Mesenchymal stem cell (in vitro differentiated cells and primary cell): ENCODE results near the gene AVPR2.

ENCODE experiments used
- DNase-seq: peaks from one replicate; pipeline ENCODE4 v3.0.0-alpha.2; 2013
- H2AFZ ChIP-seq: one replicate; pipeline ENCODE4 v1.6.1; 2013; ENCODE audit warnings: low read depth, mild to moderate bottlenecking, control low read depth, inconsistent platforms, low read length, moderate library complexity
- H2AK5ac ChIP-seq: 2 replicates; pipeline ENCODE4 v1.6.1; 2013; ENCODE audit warnings: low read length, moderate library complexity, mild to moderate bottlenecking, inconsistent platforms; ENCODE audit not compliant: severe bottlenecking
- H2BK120ac ChIP-seq: one replicate; pipeline ENCODE4 v1.6.1; 2013; ENCODE audit warnings: low read depth, mild to moderate bottlenecking, inconsistent platforms, low read length, moderate library complexity
- H2BK12ac ChIP-seq, 2 experiments: one replicate each; pipeline ENCODE4 v1.6.1; 2013; ENCODE audit warnings: inconsistent platforms in 2 of 2, low read length in 2 of 2, mild to moderate bottlenecking in 2 of 2, moderate library complexity in 2 of 2, control low read depth in 1 of 2
- H2BK15ac ChIP-seq: one replicate; pipeline ENCODE4 v1.6.1; 2013; ENCODE audit warnings: mild to moderate bottlenecking, low read depth, inconsistent platforms; ENCODE audit not compliant: poor library complexity, severe bottlenecking
- H2BK5ac ChIP-seq: 2 replicates; pipeline ENCODE4 v1.6.1; 2013; ENCODE audit warnings: low read depth, mild to moderate bottlenecking, low read length, control low read depth, inconsistent platforms; ENCODE audit not compliant: poor library complexity, severe bottlenecking
- H3K14ac ChIP-seq, 2 experiments: one replicate each; pipeline ENCODE4 v1.6.1; 2013; ENCODE audit warnings: inconsistent platforms in 2 of 2, low read length in 2 of 2, control low read depth in 1 of 2, mild to moderate bottlenecking in 1 of 2, moderate library complexity in 1 of 2
- H3K18ac ChIP-seq, 2 experiments: one replicate each; pipeline ENCODE4 v1.6.1; 2013; ENCODE audit warnings: inconsistent platforms in 2 of 2, low read length in 2 of 2, control low read depth in 1 of 2, low read depth in 1 of 2, mild to moderate bottlenecking in 1 of 2
- H3K23ac ChIP-seq, 2 experiments: one replicate each; pipeline ENCODE4 v1.6.1; 2013; ENCODE audit warnings: inconsistent platforms in 2 of 2, low read length in 2 of 2, mild to moderate bottlenecking in 2 of 2, moderate library complexity in 2 of 2, control low read depth in 1 of 2
- H3K27ac ChIP-seq: 2 replicates; pipeline ENCODE4 v1.5.1; 2013; ENCODE audit warnings: mild to moderate bottlenecking, moderate library complexity, low read length, control low read depth, inconsistent platforms; ENCODE audit not compliant: poor library complexity, severe bottlenecking
- H3K27me3 ChIP-seq, 2 experiments: 2 replicates each; pipeline versions ENCODE4 v1.6.1 to v1.7.0; 2013; ENCODE audit warnings: low read length in 2 of 2, mild to moderate bottlenecking in 2 of 2, moderate library complexity in 2 of 2, control low read depth in 1 of 2, inconsistent platforms in 1 of 2; ENCODE audit not compliant: control insufficient read depth in 1 of 2, insufficient read depth in 1 of 2
- H3K36me3 ChIP-seq, 2 experiments: 2 replicates each; pipeline versions ENCODE4 v1.6.1 to v1.7.0; 2013; ENCODE audit warnings: low read length in 2 of 2, control low read depth in 1 of 2, inconsistent platforms in 1 of 2, low read depth in 1 of 2, mild to moderate bottlenecking in 1 of 2; ENCODE audit not compliant: insufficient read depth in 2 of 2, control insufficient read depth in 1 of 2
- H3K4ac ChIP-seq, 2 experiments: one replicate each; pipeline ENCODE4 v1.6.1; 2013; ENCODE audit warnings: inconsistent platforms in 2 of 2, low read length in 2 of 2, mild to moderate bottlenecking in 2 of 2, moderate library complexity in 2 of 2, control low read depth in 1 of 2, low read depth in 1 of 2
- H3K4me1 ChIP-seq: 2 replicates; pipeline ENCODE4 v1.6.1; 2013; ENCODE audit warnings: low read depth, low read length, control low read depth; ENCODE audit not compliant: control insufficient read depth, insufficient read depth
- H3K4me2 ChIP-seq: 2 replicates; pipeline ENCODE4 v1.6.1; 2013; ENCODE audit warnings: low read length, mild to moderate bottlenecking, inconsistent platforms; ENCODE audit not compliant: poor library complexity, severe bottlenecking
- H3K4me3 ChIP-seq, 2 experiments: 2 replicates each; pipeline versions ENCODE4 v1.5.1 to v1.7.0; 2013; ENCODE audit warnings: low read length in 2 of 2, mild to moderate bottlenecking in 2 of 2, control low read depth in 1 of 2, low read depth in 1 of 2; ENCODE audit not compliant: insufficient read depth in 1 of 2
- H3K79me1 ChIP-seq: replicated peaks from 2 replicates; pipeline ENCODE4 v1.6.1; 2013; ENCODE audit warnings: mild to moderate bottlenecking, control low read depth, low read length, inconsistent platforms; ENCODE audit not compliant: poor library complexity, severe bottlenecking
- H3K9ac ChIP-seq: 2 replicates; pipeline ENCODE4 v1.7.0; 2013; ENCODE audit warnings: mild to moderate bottlenecking, low read length, moderate library complexity
- H3K9me3 ChIP-seq: 2 replicates; pipeline ENCODE4 v1.7.0; 2013; ENCODE audit warnings: mild to moderate bottlenecking, low read length; ENCODE audit not compliant: control insufficient read depth
- H4K8ac ChIP-seq: one replicate; pipeline ENCODE4 v1.6.1; 2013; ENCODE audit warnings: inconsistent platforms, mild to moderate bottlenecking, low read length, moderate library complexity
- H4K91ac ChIP-seq: one replicate; pipeline ENCODE4 v1.6.1; 2013; ENCODE audit warnings: mild to moderate bottlenecking, low read length, inconsistent platforms
- WGBS: methylation state at CpG from one replicate; pipeline ENCODE4 v1.1.7; 2013; ENCODE audit warnings: mixed read lengths; 5-methylcytosine and 5-hydroxymethylcytosine counted together

Gene AVPR2

GRCh38 chrX:153935326-153935851, 30.9 kb downstream of the AVPR2 start:
- Histone ChIP-seq H3K4me2 (peak overlapping the region; percentile 45), H2BK5ac (no peak overlapping the region), H3K14ac (no peak overlapping the region), H4K91ac (no peak overlapping the region), H3K9me3 (no peaks in the 10 kb centered on the region), H3K27ac (no peak overlapping the region), H2AK5ac (no peak overlapping the region), H3K36me3 (peaks cover 21 to 25% of the 10 kb centered on the region in 2 experiments), H2BK15ac (no peak overlapping the region), H3K27me3 (peaks cover 0 to 11% of the 10 kb centered on the region in 2 experiments), H2BK12ac (no peak overlapping the region), H3K4ac (no peak overlapping the region), H3K23ac (no peak overlapping the region), H3K4me1 (peaks cover 7% of the 10 kb centered on the region), H2AFZ (peak overlapping the region; percentile 53), H3K4me3 (peak overlapping the region; percentile 40 to 72), H3K79me1 (peaks cover 5% of the 10 kb centered on the region), H2BK120ac (no peak overlapping the region), H3K9ac (peak overlapping the region; percentile 41), H4K8ac (peak overlapping the region; percentile 41), H3K18ac (no peak overlapping the region)
- 20% methylated on average over 22 of the region's 32 CpGs for WGBS
- DNase-seq, result no peak

- WGBS, result 100% methylated on average over 1 of the region's 3 CpGs
- no peak overlapping the region for H2AFZ ChIP-seq
- H3K23ac ChIP-seq, result no peak overlapping the region
Measured at GRCh38 chrX:153937056-153937455, 32.6 kb downstream of the AVPR2 start.

GRCh38 chrX:153938226-153938786, 33.8 kb downstream of the AVPR2 start:
- no peaks in the 10 kb centered on the region for H3K9me3 ChIP-seq
- peaks cover 0 to 11% of the 10 kb centered on the region in 2 experiments for H3K27me3 ChIP-seq
- H3K23ac ChIP-seq, result no peak overlapping the region
- no peak overlapping the region for H2AK5ac ChIP-seq
- no peaks in the 10 kb centered on the region for H3K36me3 ChIP-seq
- H4K8ac ChIP-seq, result no peak overlapping the region
- H3K4me2 ChIP-seq, result no peak overlapping the region
- H3K4ac ChIP-seq, result no peak overlapping the region
- H2AFZ ChIP-seq, result no peak overlapping the region
- no peak overlapping the region for H2BK120ac ChIP-seq
- H3K4me1 ChIP-seq, result peaks cover 7% of the 10 kb centered on the region
- H3K9ac ChIP-seq, result no peak overlapping the region
- no peak overlapping the region for H3K4me3 ChIP-seq
- no peak overlapping the region for H2BK12ac ChIP-seq
- H3K18ac ChIP-seq, result no peak overlapping the region
- H2BK15ac ChIP-seq, result no peak overlapping the region
- no peak overlapping the region for H3K14ac ChIP-seq
- no peaks in the 10 kb centered on the region for H3K79me1 ChIP-seq
- H2BK5ac ChIP-seq, result no peak overlapping the region
- 94% methylated on average over 9 of the region's 10 CpGs for WGBS
- no peak overlapping the region for H4K91ac ChIP-seq
- H3K27ac ChIP-seq, result no peak overlapping the region
- DNase-seq, result no peak

More at GRCh38 chrX:153937056-153937455, 32.6 kb downstream of the AVPR2 start:
- Histone ChIP-seq H2AK5ac (no peak overlapping the region), H2BK120ac (no peak overlapping the region), H2BK12ac (no peak overlapping the region), H3K4me3 (no peak overlapping the region), H3K4me2 (no peak overlapping the region), H3K14ac (no peak overlapping the region), H4K91ac (no peak overlapping the region), H3K4ac (no peak overlapping the region), H2BK15ac (no peak overlapping the region), H3K79me1 (no peaks in the 10 kb centered on the region), H2BK5ac (no peak overlapping the region), H3K27me3 (peaks cover 0 to 11% of the 10 kb centered on the region in 2 experiments), H3K4me1 (peaks cover 9% of the 10 kb centered on the region), H3K27ac (no peak overlapping the region), H4K8ac (no peak overlapping the region), H3K36me3 (peaks cover 5 to 8% of the 10 kb centered on the region in 2 experiments), H3K18ac (no peak overlapping the region), H3K9me3 (no peaks in the 10 kb centered on the region), H3K9ac (no peak overlapping the region)
- no peak for DNase-seq

GRCh38 chrX:153939573-153939972, 35.1 kb downstream of the AVPR2 start:
- Histone ChIP-seq H2BK12ac (no peak overlapping the region), H4K91ac (no peak overlapping the region), H3K4me2 (no peak overlapping the region), H3K23ac (no peak overlapping the region), H3K14ac (no peak overlapping the region), H3K4me1 (peaks cover 14% of the 10 kb centered on the region), H3K79me1 (no peaks in the 10 kb centered on the region), H3K9me3 (no peaks in the 10 kb centered on the region), H2AK5ac (no peak overlapping the region), H3K27me3 (peaks cover 0 to 14% of the 10 kb centered on the region in 2 experiments), H3K4me3 (no peak overlapping the region), H2BK5ac (no peak overlapping the region), H3K4ac (no peak overlapping the region), H2BK120ac (no peak overlapping the region), H2AFZ (no peak overlapping the region), H3K18ac (no peak overlapping the region), H2BK15ac (no peak overlapping the region), H3K9ac (no peak overlapping the region), H3K27ac (no peak overlapping the region), H4K8ac (no peak overlapping the region), H3K36me3 (no peaks in the 10 kb centered on the region)
- no peak for DNase-seq
- 72% methylated on average over 7 of the region's 7 CpGs for WGBS
